Measurements from ENCODE around the gene IL1RL2. TPM values are rescaled to one million over a fixed set of nuclear protein-coding genes. Genes with fewer than 3 reads are reported as not detected.

The IL1RL2 gene
- polyA plus RNA-seq, 4 donors: 1.00 to 1.4 (median 1.2) TPM

- DNase-seq (ENCODE audit: low read depth in 4 of 4, low spot score in 3 of 4): peak in 2 of 4 donors; percentile 54 to 58
These were observed 3.7 kb downstream of the IL1RL2 start for GRCh38 chr2:102190430-102191107.

GRCh38 chr2:102191501-102191900, 4.7 kb downstream of the IL1RL2 start:
- DNase-seq (ENCODE audit: low read depth in 4 of 4, low spot score in 3 of 4): no peak

DNA sequence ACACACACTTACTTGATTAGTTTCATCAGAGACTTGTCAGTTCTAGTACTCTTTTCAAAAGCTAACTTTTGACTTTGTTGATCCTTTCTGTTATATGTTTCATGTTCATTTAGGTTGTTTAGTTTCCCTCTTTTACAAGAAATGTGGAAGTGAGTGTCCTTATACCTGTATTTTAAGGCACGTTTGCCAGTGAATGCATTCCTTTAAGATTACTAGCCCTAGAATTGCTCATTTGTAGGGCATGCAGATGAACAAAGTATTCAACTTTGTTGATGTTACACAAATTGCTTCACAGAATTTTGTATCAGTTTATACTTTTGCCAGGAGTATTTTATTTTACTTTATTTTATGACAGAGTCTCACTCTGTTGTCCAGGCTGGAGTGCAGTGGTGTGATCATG, 6.3 kb downstream of the IL1RL2 start:
- no peak for DNase-seq (ENCODE audit: low read depth in 4 of 4, low spot score in 3 of 4)

- DNase-seq (ENCODE audit: low read depth in 4 of 4, low spot score in 3 of 4): no peak
These were observed 7.9 kb downstream of the IL1RL2 start for GRCh38 chr2:102194609-102195268.

DNA sequence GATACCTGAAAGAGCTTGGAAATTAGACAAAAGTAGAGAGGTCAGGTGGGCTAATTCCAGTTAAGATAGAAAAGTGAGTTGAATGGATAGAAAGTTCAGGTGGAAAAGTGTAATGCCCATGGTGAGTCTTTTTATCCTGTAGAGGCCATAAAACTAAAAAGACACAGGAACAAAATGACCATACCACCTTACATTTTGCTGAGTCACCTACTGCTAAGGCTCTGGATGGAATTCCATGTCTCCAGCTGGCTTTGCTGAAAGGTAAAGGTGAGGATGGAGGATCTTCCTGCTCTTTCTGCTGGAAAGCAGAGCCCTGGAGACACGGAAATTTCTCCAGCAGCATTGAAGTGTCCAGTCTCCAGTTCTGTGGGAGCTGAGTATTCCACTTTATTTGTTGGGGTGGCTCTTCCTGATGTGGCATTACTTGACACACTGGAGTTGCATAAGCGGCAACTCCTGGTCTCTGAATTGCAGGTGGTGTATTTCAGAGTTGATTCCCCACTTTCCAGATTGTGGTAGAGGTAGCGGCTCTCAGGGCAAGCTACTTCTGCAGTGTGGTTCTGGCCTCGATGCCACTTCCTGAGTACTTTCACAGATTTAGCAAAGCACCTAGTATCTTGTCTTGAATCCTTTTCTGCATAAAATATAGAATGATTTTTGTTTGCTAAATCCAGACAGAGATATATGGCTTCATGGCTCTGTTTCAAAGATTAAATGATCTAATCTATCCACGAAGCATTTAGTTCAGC, 10.7 kb downstream of the IL1RL2 start:
- DNase-seq (ENCODE audit: low read depth in 4 of 4, low spot score in 3 of 4): no peak

DNA sequence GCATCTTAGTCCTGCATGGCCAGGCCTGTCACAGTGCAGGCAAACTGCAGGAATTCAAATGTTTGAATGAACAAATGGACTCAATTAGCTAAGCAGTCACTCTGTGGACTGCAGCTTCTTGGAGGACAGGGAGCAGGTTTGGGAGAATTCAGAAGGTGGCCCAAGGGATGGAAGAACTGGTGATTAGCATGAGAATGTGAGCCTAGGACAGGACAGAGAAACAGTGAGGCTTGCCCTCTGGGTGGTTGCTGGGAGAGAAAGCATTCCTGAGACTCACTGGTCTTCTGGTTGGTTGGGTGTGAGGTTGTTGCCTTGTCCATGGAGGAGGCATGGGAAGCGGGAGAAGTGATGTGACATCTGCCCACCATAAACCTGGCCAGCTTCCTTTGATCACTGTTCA, 13.7 kb downstream of the IL1RL2 start:
- no peak for DNase-seq (ENCODE audit: low read depth in 4 of 4, low spot score in 3 of 4)

DNA sequence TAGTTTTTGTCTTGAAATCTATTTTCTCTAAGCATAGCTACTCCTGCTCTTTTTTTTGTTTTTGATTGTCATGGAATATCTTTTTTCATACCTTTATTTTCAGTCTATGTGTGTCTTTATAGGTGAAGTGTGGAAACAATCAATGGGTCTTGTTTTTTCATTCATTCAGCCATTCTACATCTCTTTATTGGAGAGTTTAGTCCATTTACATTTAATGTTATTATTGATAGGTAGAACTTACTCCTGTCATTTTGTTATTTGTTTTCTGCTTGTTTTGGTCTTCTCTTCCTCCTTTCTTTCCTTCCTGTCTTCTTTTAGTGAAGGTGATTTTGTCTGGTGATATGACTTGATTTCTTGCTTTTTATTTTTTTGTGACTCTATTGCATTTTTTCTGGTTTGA, 17.8 kb downstream of the IL1RL2 start:
- DNase-seq (ENCODE audit: low read depth in 4 of 4, low spot score in 3 of 4): no peak

GRCh38 chr2:102206666-102207341, 20.0 kb downstream of the IL1RL2 start:
- no peak for DNase-seq (ENCODE audit: low read depth in 4 of 4, low spot score in 3 of 4)

DNA sequence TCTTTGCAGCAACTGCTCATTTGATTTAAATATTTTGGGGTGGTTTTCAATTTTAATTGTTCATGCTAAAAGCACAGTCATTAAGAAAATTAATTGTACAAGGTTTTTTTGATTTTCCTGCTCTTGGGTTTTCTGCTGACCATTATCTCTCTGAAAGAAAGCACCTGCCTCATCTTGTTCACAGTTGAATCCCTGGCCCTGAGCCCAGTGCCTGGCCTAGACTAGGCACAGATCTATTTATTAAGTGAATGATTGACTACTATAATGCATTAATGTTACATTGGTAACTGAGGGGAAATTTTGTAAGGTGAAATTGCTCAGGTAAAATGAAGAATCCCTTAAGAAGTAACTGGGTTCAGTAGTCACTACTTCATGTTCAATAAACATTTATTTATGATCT, 22.0 kb downstream of the IL1RL2 start:
- no peak for DNase-seq (ENCODE audit: low read depth in 4 of 4, low spot score in 3 of 4)

- no peak for DNase-seq (ENCODE audit: low read depth in 4 of 4, low spot score in 3 of 4)
These were observed 22.7 kb downstream of the IL1RL2 start for GRCh38 chr2:102209474-102209873.

DNA sequence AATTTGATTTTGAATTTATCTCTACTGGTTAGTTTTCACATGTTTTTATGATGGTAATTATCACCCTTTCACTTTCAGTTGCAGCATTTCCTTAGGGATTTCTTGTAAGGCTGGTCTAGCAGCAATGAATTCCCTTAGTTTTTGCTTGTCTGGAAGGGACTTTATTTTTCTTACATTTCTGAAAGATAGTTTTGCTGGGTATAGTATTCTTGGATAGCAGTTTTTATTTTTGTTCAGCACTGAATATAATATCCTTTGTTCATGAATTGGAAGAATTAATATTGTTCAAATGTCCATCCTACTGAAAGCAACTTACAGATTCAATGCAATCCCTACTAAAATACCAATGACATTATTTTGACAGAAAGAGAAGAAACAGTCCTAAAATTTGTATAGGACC, 30.2 kb downstream of the IL1RL2 start:
- no peak for DNase-seq (ENCODE audit: low read depth in 4 of 4, low spot score in 3 of 4)

GRCh38 chr2:102224824-102225739, 38.3 kb downstream of the IL1RL2 start:
- DNase-seq (ENCODE audit: low read depth in 4 of 4, low spot score in 3 of 4): no peak

GRCh38 chr2:102226171-102226570, 39.3 kb downstream of the IL1RL2 start:
- no peak for DNase-seq (ENCODE audit: low read depth in 4 of 4, low spot score in 3 of 4)

DNA sequence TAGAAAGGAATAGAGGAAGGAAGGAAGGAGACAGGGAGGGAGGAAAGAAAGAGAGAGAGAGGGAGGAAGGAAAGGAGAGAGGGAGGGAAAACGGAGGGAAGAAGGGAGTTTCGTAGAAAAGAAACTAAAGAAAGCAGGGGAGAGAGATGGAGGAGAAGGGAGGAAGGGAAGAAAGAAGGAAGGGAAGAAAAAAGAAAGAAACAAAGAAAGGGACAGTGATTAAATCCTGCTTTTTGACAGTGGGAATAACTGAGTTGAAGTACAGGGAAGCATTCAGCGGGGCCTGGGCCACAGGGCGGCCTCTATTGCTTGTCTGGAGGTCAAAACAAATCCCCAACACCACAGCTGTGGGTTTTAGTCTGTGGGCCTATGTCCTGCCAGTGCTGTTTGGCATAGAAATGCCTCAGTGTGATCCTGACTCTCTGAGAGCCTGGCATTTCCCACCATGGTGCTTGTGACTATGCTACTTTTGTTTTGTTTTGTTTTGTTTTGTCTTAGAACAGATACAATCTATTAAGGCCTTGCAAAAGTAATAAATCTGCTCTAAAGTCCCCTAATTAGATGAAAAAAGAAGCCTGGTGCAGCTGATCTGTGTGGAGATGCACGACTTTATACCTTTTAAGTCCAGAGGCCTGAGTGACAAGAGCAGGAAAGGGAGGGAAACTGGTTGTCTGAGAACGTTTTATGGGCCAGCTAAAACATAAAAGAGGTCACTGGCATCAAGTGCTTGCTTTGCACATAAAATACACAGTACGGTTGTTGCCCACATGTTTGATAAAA, 40.0 kb downstream of the IL1RL2 start:
- peak in 2 of 4 donors; percentile 33 to 35 for DNase-seq (ENCODE audit: low read depth in 4 of 4, low spot score in 3 of 4)

DNA sequence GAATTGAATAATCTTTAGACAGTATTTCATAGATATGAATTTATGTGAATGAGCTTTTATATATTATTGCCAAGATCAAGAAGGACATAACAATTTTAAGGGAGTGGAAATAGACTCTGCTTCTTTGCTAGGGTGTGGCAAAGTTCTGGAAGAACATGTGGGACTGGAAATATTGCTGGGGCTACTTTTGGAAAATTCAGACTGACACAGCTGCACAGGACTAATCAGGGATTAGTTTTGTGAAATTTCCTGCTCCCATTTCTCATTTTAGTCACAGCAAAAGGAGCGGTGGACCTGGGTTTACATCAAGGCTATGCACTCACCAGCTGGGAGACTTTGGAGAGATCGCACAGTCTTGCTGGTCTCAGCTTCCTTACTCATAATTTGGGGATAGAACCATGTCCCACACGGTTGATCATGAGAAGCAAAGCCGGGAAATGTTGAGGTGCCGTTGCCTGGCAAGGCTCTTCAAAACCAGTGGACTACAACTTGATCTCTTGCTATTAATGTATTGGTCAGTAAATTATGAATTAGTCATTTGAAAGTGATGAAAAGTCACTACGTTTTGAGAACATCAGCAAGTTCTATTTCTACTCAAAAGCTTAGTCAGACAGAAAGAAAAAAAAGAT, 42.4 kb downstream of the IL1RL2 start:
- no peak for DNase-seq (ENCODE audit: low read depth in 4 of 4, low spot score in 3 of 4)

DNA sequence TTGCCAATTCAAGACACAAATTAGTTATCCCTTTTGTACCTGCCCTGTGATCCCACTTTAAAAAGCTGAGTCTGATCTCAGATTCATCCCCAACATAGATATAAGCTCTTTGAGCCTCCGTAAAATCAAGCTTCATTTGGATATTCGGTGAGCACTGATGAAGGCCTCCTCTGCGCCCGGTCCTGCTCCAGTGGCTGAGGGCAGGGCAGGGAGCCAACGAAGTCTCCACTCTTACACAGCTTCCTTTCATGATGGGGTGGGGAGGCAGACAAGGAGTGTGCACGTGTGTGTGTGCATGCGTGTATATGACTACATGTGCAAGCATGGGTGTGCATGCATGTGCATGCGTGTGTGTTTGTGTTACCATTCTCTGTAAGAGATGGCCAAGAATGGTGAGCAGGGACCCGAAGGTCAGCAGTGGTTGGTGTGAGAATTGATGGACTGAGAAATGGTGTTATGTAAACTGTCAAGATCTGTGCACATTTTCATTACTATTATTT, 43.6 kb downstream of the IL1RL2 start:
- DNase-seq (ENCODE audit: low read depth in 4 of 4, low spot score in 3 of 4): no peak

DNA sequence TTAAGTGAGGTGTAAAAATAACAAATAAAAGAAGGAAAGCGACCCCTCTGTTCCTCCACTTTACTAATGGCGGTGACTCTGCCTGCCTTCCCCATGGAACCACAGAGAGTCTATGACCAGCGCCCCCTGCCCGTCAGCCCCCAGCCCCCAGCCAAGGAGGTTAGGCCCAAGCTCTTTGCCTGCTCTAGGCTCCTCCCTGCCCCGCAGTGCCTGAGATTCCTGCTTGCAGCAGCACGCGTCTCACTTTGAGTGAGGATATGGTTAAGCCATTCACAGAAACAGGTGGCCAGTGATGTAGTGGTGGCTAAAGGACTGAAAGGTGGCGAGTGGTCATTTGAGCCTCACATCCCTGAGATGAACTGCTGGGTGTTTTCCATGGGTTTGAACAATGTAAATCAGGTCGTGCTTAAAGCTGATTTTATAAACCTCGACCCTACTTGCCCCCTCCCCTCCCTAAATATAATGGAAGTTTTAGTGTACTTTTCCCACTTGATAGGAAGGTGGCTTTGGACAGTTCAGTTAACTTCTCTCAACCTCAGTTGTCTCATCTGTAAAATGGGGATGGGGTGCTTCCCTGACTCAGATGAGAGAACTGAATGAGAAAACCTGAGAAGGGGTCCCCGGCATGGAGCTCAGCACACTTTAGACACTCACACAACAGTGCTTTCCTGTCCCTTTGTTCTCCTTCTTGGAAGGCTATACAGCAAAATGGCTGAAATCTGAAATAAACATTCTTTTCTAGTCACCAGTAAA, 46.5 kb downstream of the IL1RL2 start:
- no peak for DNase-seq (ENCODE audit: low read depth in 4 of 4, low spot score in 3 of 4)

GRCh38 chr2:102235042-102235473, 48.2 kb downstream of the IL1RL2 start:
- no peak for DNase-seq (ENCODE audit: low read depth in 4 of 4, low spot score in 3 of 4)

Data from right renal pelvis (tissue), 4 donors.